SW 1271 (cell line): Measurements from ENCODE around the gene MRPS15.
"Not testable (repeated sequence)": the region's sequence is repeated elsewhere in the genome, so short reads cannot be mapped to it uniquely, and the experiment has no call there.

Experiments used
- DNase-seq, 2 experiments: peaks; one replicate each; lab custom pipeline; 2025; lab: John Stamatoyannopoulos, UW

The MRPS15 gene

GRCh38 chr1:36484099-36484498 lies 19.9 kb upstream of the MRPS15 start:
- no peak for DNase-seq

GRCh38 chr1:36482724-36483388 lies 18.7 kb upstream of the MRPS15 start, which contains the start of gene CSF3R:
TSS of gene CSF3R (minus strand) at chr1:36482913. CDS start at chr1:36479496, 3,417 bp downstream.
- DNase-seq: no peak

GRCh38 chr1:36481771-36482723 lies 17.9 kb upstream of the MRPS15 start:
- no peak for DNase-seq

- no peak for DNase-seq
Observed at GRCh38 chr1:36481091-36481490, 16.9 kb upstream of the MRPS15 start.

GRCh38 chr1:36480161-36480560 lies 16.0 kb upstream of the MRPS15 start:
- no peak for DNase-seq

GRCh38 chr1:36479505-36480051 lies 15.4 kb upstream of the MRPS15 start:
- no peak for DNase-seq

GRCh38 chr1:36477615-36478014 lies 13.4 kb upstream of the MRPS15 start:
- not testable (repeated sequence) for DNase-seq

GRCh38 chr1:36476945-36477344 lies 12.8 kb upstream of the MRPS15 start:
- no peak for DNase-seq

GRCh38 chr1:36475910-36476604 lies 11.9 kb upstream of the MRPS15 start:
- no peak for DNase-seq

- no peak for DNase-seq
Observed at GRCh38 chr1:36475341-36475740, 11.2 kb upstream of the MRPS15 start.

GRCh38 chr1:36472656-36473055 lies 8.5 kb upstream of the MRPS15 start:
- no peak for DNase-seq

- no peak for DNase-seq
Observed at GRCh38 chr1:36471830-36472641, 7.9 kb upstream of the MRPS15 start.

GRCh38 chr1:36469163-36469562 lies 5.0 kb upstream of the MRPS15 start:
- DNase-seq: no peak

GRCh38 chr1:36467700-36468455 lies 3.7 kb upstream of the MRPS15 start:
- DNase-seq: no peak

- DNase-seq: no peak
Observed at GRCh38 chr1:36467027-36467410, 2.8 kb upstream of the MRPS15 start.

- DNase-seq: no peak
Observed at GRCh38 chr1:36466370-36467026, 2.3 kb upstream of the MRPS15 start.

GRCh38 chr1:36465731-36466369 lies 1.7 kb upstream of the MRPS15 start:
- no peak for DNase-seq

- DNase-seq: no peak
Observed at GRCh38 chr1:36464605-36465393, 615 bp upstream of the MRPS15 start.

GRCh38 chr1:36463463-36463802 lies 751 bp downstream of the MRPS15 start:
- DNase-seq: no peak
